K562 (cell line): ENCODE results near the gene GPC2. TPM values are rescaled to one million over a fixed set of nuclear protein-coding genes. Genes with fewer than 3 reads are reported as not detected.

Experiments used
- EHMT2 ChIP-seq: fragments of 450-650 bp; IDR thresholded peaks from 2 replicates; pipeline ENCODE4 v1.6.1; 2018; ENCODE audit warnings: antibody characterized with exemption
- FOXK2 ChIP-seq, 2 experiments: fragments of 450-650 bp; IDR thresholded peaks in 1 of 2; conservative IDR thresholded peaks in 1 of 2; 2 replicates each; pipeline ENCODE4 v1.6.1; 2016; ENCODE audit warnings: low read depth in 2 of 2, mild to moderate bottlenecking in 1 of 2
- GTF2F1 ChIP-seq: IDR thresholded peaks from 2 replicates; pipeline ENCODE4 v1.6.1; 2011; ENCODE audit warnings: low read depth, low read length, improper control_type of control experiment
- IRF2 ChIP-seq: sonication (generic); formaldehyde crosslinking; IDR thresholded peaks from 2 replicates; pipeline ENCODE4 v1.8.1; 2022; ENCODE audit warnings: mild to moderate bottlenecking, missing genetic modification reagents
- NEUROD1 ChIP-seq: fragments of 150-350 bp; IDR thresholded peaks from 2 replicates; pipeline ENCODE4 v1.6.1; 2014; ENCODE audit warnings: borderline replicate concordance, low read length, low read depth; ENCODE audit not compliant: partially characterized antibody
- ZNF175 ChIP-seq: fragments of 200-800 bp; sonication (Bioruptor generic); IDR thresholded peaks from 2 replicates; pipeline ENCODE4 v1.6.1; 2016; ENCODE audit warnings: low read depth, mild to moderate bottlenecking, missing genetic modification characterization, missing compliant biosample characterization
- polyA plus RNA-seq, 8 experiments: library from polyadenylated mRNA; depleted of rRNA in 4 of 8; stranded (reverse) in 5 of 8; unstranded in 3 of 8; fragments of >200 nt; fragmentation: Nextera tagmentation in 2 of 8; fragmentation: Illumina TruSeq in 1 of 8; extraction: Ambion mirVana in 2 of 8; extraction: Trizol in 1 of 8; gene quantifications; 2 replicates each; pipeline versions ENCODE4 v1.2.1 to v1.2.3, GENCODE V29; 2011 to 2014; ENCODE audit warnings: inconsistent platforms in 1 of 8, missing spikeins in 1 of 8
- total RNA-seq, 7 experiments: library from RNA; depleted of rRNA in 6 of 7; stranded (reverse); fragments of >200 nt in 6 of 7; fragmentation: Illumina TruSeq in 2 of 7; extraction: Trizol in 2 of 7; gene quantifications; 2 replicates each; pipeline versions ENCODE4 v1.2.1 to v1.2.3, GENCODE V29; 2011 to 2021; ENCODE audit warnings: low replicate concordance in 1 of 7
- TF ChIP-seq, protein P1 (sequence below), 2 experiments: fragments of 450-650 bp in 1 of 2; sonication (generic) in 1 of 2; formaldehyde crosslinking in 1 of 2; IDR thresholded peaks; 2 replicates each; pipeline versions ENCODE4 v1.7.1 to v1.9.0; 2016 to 2022; ENCODE audit warnings: inconsistent platforms in 1 of 2, mild to moderate bottlenecking in 1 of 2, missing genetic modification reagents in 1 of 2

The GPC2 gene
- total and polyA plus RNA-seq, 9 of the 15 experiments (the other 6 are each of a cell fraction or from before 2014, with no cell fraction given): 0.06 to 7.7 (median 1.4) TPM; not detected in 1

DNA sequence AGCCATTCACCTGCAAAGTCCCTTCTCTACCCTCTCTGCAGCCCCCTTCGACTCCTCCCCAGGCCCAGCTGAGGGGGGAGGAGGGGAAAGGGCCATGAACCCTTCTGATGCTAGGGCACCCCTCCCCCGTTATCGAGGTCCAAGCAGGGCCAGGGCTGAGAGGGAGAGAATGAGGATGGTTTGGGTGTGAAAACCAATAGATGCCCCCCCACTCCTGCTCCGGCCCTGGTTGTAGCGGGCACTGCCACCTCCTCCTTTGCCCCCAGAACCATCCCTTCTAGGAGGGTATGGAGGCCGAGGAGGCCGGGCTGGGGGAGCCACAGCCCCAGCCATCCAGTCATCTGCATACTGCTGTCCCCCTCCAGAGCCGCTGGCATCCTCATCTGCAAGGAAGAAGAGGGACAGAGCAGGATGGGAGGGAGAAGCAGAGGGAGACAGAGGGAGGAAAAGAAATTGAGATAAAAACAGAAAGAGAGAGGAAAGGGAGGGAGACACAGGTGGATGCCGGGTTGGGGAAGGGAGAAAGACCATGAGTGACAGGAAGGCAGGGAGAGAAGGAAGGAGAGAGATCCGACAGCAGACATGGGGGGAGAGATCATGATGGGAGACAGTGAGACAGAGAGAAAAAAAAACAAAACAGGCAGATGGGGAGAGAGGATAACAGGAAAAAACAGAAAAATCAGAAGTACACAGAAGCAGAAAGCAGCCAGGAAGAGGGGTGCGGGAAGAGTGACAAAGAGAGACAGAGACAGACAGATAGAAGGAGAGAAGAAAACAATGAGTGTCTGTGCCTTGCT, 6.9 kb downstream of the GPC2 start (continued):
- TF ChIP-seq, protein P1, sequence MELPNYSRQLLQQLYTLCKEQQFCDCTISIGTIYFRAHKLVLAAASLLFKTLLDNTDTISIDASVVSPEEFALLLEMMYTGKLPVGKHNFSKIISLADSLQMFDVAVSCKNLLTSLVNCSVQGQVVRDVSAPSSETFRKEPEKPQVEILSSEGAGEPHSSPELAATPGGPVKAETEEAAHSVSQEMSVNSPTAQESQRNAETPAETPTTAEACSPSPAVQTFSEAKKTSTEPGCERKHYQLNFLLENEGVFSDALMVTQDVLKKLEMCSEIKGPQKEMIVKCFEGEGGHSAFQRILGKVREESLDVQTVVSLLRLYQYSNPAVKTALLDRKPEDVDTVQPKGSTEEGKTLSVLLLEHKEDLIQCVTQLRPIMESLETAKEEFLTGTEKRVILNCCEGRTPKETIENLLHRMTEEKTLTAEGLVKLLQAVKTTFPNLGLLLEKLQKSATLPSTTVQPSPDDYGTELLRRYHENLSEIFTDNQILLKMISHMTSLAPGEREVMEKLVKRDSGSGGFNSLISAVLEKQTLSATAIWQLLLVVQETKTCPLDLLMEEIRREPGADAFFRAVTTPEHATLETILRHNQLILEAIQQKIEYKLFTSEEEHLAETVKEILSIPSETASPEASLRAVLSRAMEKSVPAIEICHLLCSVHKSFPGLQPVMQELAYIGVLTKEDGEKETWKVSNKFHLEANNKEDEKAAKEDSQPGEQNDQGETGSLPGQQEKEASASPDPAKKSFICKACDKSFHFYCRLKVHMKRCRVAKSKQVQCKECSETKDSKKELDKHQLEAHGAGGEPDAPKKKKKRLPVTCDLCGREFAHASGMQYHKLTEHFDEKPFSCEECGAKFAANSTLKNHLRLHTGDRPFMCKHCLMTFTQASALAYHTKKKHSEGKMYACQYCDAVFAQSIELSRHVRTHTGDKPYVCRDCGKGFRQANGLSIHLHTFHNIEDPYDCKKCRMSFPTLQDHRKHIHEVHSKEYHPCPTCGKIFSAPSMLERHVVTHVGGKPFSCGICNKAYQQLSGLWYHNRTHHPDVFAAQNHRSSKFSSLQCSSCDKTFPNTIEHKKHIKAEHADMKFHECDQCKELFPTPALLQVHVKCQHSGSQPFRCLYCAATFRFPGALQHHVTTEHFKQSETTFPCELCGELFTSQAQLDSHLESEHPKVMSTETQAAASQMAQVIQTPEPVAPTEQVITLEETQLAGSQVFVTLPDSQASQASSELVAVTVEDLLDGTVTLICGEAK (IDR thresholded peaks at IDR 0.05): no peak
- TF ChIP-seq, protein P1 (CRISPR knock-in tag; IDR thresholded peaks at IDR 0.05): no peak
- peak; percentile 50; the same call in 1 of the 2 replicates for TF ChIP-seq EHMT2
- 0 out of 4 replicates have a peak, but pooled peaks of 1 of the 2 experiments have one; percentile 35 for TF ChIP-seq FOXK2 (conservative IDR thresholded peaks at IDR 0.05 in 1 of 2, IDR thresholded peaks at IDR 0.05 in 1 of 2; ENCODE audit: low read depth in 2 of 2)
- TF ChIP-seq ZNF175 (CRISPR knock-in tag): no peak
- no peak for TF ChIP-seq NEUROD1
- TF ChIP-seq GTF2F1: no peak
- no peak for TF ChIP-seq IRF2
